C4-2B (cell line): ENCODE results near the gene ITGBL1.

Experiments
- ZFX ChIP-seq: fragments of 450-650 bp; IDR thresholded peaks from 2 replicates; pipeline ENCODE4 v1.6.1; 2017
- TF ChIP-seq, protein P1 (sequence below): fragments of 450-650 bp; conservative IDR thresholded peaks from 2 replicates; pipeline ENCODE4 v1.5.1; 2017; ENCODE audit warnings: mild to moderate bottlenecking

DNA sequence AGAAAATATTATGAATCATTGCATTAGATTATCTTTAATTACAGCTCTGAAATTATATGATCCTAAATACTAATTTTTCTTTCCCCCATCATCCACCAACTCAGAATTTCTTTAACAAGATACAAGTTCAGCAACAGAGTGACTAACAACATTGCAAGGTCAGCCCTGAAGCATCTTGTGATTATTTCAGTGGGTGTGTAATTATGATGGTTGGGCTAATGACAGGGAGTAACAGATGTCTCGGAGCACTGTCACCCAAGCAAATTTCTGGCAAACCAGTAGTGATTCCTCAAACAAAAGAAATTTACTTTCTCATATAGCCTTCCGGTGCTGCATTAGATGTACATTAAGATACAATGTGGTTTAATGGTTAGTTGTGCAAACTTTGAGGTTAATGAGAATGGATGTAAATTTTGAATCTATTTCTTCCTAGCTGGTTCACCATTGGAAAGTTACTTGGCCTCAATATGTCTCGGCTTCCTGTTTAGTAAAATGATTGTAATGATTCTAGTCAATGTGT is 238.9 kb downstream of the ITGBL1 start:
- TF ChIP-seq, protein P1, sequence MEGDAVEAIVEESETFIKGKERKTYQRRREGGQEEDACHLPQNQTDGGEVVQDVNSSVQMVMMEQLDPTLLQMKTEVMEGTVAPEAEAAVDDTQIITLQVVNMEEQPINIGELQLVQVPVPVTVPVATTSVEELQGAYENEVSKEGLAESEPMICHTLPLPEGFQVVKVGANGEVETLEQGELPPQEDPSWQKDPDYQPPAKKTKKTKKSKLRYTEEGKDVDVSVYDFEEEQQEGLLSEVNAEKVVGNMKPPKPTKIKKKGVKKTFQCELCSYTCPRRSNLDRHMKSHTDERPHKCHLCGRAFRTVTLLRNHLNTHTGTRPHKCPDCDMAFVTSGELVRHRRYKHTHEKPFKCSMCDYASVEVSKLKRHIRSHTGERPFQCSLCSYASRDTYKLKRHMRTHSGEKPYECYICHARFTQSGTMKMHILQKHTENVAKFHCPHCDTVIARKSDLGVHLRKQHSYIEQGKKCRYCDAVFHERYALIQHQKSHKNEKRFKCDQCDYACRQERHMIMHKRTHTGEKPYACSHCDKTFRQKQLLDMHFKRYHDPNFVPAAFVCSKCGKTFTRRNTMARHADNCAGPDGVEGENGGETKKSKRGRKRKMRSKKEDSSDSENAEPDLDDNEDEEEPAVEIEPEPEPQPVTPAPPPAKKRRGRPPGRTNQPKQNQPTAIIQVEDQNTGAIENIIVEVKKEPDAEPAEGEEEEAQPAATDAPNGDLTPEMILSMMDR: no peak
- no peak for TF ChIP-seq ZFX
